GM19438 (cell line): ENCODE measurements around the gene HBD.

Source experiments
- ATAC-seq: cut with Tn5 transposase; IDR thresholded peaks from one replicate; pipeline ENCODE4 v1.9.1; 2021; ENCODE audit warnings: low read depth; ENCODE audit not compliant: unreplicated experiment

The HBD gene

GRCh38 chr11:5235364-5236095 lies 1.2 kb upstream of the HBD start:
- no peak for ATAC-seq

GRCh38 chr11:5233307-5233706 lies 976 bp downstream of the HBD start:
- ATAC-seq, result no peak

- no peak for ATAC-seq
Observed at GRCh38 chr11:5232821-5233220, 1.5 kb downstream of the HBD start.

- no peak for ATAC-seq
Observed at GRCh38 chr11:5232176-5232575, 2.1 kb downstream of the HBD start.

- ATAC-seq, result no peak
Observed at GRCh38 chr11:5231111-5231510, 3.2 kb downstream of the HBD start.

- no peak for ATAC-seq
Observed at GRCh38 chr11:5230266-5230665, 4.0 kb downstream of the HBD start.

GRCh38 chr11:5229796-5230195 lies 4.5 kb downstream of the HBD start:
- no peak for ATAC-seq

- no peak for ATAC-seq
Observed at GRCh38 chr11:5229356-5229755, 4.9 kb downstream of the HBD start.

GRCh38 chr11:5228124-5228523 lies 6.2 kb downstream of the HBD start:
- no peak for ATAC-seq

GRCh38 chr11:5227681-5228080 lies 6.6 kb downstream of the HBD start:
- no peak for ATAC-seq

GRCh38 chr11:5226732-5227310 lies 7.5 kb downstream of the HBD start, which contains the start of gene HBB:
Gene HBB, minus strand, starts transcription at chr11:5227071. Its CDS starts 50 bp downstream, at chr11:5227021.
- no peak for ATAC-seq

- no peak for ATAC-seq
Observed at GRCh38 chr11:5225480-5225871, 8.8 kb downstream of the HBD start.

- no peak for ATAC-seq
Observed at GRCh38 chr11:5224538-5225479, 9.5 kb downstream of the HBD start.

GRCh38 chr11:5223686-5224085 lies 10.6 kb downstream of the HBD start:
- no peak for ATAC-seq

- no peak for ATAC-seq
Observed at GRCh38 chr11:5223146-5223545, 11.1 kb downstream of the HBD start.

- no peak for ATAC-seq
Observed at GRCh38 chr11:5210376-5210885, 23.9 kb downstream of the HBD start.

GRCh38 chr11:5204787-5205186 lies 29.5 kb downstream of the HBD start:
- ATAC-seq, result peak; percentile 81

- ATAC-seq, result no peak
Observed at GRCh38 chr11:5203366-5203765, 30.9 kb downstream of the HBD start.

GRCh38 chr11:5200582-5200981 lies 33.7 kb downstream of the HBD start, which contains the start of gene OR51V1:
Gene OR51V1, minus strand, starts transcription at chr11:5200682. Its CDS starts 0 bp downstream, at chr11:5200682.
- ATAC-seq, result no peak

GRCh38 chr11:5198285-5198684 lies 36.0 kb downstream of the HBD start:
- no peak for ATAC-seq

GRCh38 chr11:5197536-5197935 lies 36.7 kb downstream of the HBD start:
- no peak for ATAC-seq
